Cardiac fibroblast (primary cell): ENCODE results near the gene RECQL.

Experiments used
- DNase-seq, 2 donors: peaks; one replicate each; pipeline versions ENCODE4 v3.0.0 to v3.0.0-alpha.2; 2010; ENCODE audit warnings: low read depth in 2 of 2
- H3K4me3 ChIP-seq, 2 donors: replicated peaks in 1 of 2; 1 replicate in 1 of 2; 2 replicates in 1 of 2; pipeline ENCODE4 v1.5.1; 2011; ENCODE audit warnings: low read depth in 2 of 2, low read length in 2 of 2, mild to moderate bottlenecking in 2 of 2, moderate library complexity in 1 of 2
- CTCF ChIP-seq: IDR thresholded peaks from one replicate; pipeline ENCODE4 v1.5.1; 2011; ENCODE audit warnings: low read depth, mild to moderate bottlenecking, low read length, inconsistent platforms

RECQL gene

GRCh38 chr12:21541773-21542172, 40.3 kb upstream of the RECQL start:
- H3K4me3 ChIP-seq = no peak overlapping the region
- no peak for TF ChIP-seq CTCF
- no peak for DNase-seq

DNA sequence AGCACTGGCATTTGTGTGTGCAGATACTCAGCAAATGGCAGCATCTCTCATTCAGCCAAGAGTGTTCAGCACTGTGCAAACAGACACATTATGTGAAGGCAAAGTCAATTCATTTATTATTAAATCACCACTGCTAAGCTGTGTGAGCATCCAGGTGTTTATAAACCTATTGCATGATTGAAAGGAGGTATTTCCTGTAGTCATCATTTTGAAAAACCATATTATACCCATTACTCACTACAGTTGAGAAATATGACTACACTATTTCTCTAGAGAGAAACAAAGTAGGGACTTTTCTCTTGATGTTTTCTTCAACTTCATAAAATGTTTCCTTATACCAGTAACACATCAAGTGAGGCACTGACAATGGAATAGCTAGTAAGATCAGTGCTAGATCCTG, 38.4 kb upstream of the RECQL start:
- peak in 1 of 2 donors; percentile 61 for DNase-seq
- H3K4me3 ChIP-seq = no peak overlapping the region
- no peak for TF ChIP-seq CTCF

GRCh38 chr12:21538061-21538653, 36.7 kb upstream of the RECQL start:
- no peak for TF ChIP-seq CTCF
- no peak for DNase-seq
- H3K4me3 ChIP-seq = no peak overlapping the region

DNA sequence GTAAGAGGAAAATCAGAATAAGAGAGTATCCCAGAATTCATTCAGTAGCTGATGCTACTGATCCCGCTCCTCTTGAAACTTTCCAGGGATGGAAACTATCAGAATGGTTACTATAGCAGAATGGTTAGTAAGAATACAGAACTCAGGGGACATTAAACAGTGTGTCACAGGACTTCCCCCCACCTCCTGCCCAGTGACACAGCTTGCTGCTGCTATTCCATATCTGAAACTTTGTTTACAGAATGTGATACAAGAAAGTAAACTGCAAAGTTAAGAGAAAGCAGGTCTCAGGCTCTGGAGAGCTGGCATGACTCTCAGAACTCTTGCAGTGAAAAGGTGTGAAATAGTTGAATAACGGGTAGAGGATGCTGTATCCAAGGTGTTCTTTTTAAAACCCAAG, 28.0 kb upstream of the RECQL start:
- no peak for DNase-seq
- H3K4me3 ChIP-seq = no peak overlapping the region
- no peak for TF ChIP-seq CTCF

DNA sequence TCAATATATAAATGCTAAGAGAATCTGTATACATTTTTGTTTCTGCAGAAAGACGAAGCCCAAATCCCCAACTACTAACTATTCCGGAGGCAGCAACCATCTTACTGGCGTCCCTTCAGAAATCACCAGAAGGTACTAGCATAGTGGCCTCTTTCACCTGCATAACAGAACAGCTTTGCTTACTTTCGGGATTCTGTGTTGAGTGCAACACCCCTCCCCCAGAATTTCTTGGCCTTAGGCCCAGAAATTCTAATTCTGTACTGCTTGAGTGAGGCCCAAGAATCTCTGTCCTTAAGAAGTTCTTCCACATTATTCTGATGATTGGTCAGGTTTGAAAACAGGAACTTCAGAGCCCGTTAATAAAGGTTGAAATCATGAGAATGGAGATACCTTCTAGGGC, 27.5 kb upstream of the RECQL start:
- peak in 1 of 2 donors; percentile 6 for DNase-seq
- no peak for TF ChIP-seq CTCF
- no peak overlapping the region for H3K4me3 ChIP-seq

DNA sequence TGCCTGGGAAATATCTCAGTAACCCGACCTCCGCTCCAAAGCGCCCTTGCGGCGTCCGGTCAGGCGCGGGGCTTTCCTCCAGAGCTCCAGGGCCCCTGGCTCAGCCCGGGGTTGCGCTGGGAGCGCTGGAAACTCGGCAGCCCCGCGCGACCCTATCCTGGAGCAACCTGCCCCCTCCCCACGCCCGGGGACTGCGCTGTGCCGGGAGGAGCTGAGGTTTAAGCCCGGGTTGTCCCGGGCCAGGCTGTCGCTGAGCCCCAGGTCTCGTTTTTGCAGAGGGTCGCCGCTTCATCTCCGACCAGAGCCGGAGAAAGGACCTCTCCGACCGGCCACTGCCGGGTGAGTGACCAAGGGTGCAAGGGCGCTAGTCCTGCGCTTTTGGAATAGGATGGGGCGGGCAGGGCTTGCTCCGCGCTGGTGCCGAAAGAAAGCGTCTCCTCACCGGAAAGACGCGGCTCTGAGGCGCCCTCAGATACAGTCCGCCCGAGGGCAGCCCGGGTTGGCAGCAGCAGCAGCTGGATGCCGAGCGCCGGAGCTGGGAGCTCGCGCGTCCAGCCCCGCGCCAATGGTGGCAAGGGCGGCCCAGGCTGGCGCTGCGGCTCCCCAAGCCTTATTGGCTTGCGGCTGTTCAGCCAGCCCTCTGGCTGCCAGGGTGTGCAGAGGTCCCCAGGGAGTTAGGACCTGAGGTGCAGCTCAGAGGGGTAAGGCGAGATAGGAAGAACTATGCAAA, 26.2 kb upstream of the RECQL start:
- no peak for TF ChIP-seq CTCF
- H3K4me3 ChIP-seq = peak overlapping the region; percentile 66 to 67
- peak; percentile 53 to 60 for DNase-seq
